NCI-H524 (cell line): ENCODE measurements around the gene MNDA.
"Not testable (repeated sequence)": the region's sequence is repeated elsewhere in the genome, so short reads cannot be mapped to it uniquely, and the experiment has no call there.

Source experiments
- DNase-seq, 2 experiments: peaks; one replicate each; lab custom pipeline; 2025; lab: John Stamatoyannopoulos, UW

MNDA gene

DNA sequence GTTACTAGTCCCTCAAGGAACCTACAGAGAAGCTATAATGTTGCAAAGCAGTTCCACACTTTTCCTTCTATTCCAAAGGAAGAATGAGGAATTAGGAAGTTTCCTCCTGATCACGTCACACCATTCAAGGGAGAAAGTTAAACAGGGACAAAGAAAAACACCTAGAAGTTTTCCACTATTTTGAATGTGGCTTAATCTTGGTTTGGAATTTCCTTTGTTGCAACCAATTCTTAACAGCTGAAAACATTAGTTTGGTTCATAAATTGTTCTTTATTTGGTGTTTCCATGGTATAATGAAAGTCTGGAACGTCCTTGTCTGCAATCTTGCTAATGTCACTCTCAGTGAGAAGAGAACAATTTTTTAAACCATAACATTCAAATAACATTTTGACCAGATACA, 8.4 kb downstream of the MNDA start:
- DNase-seq, result no peak

- no peak for DNase-seq
Observed at GRCh38 chr1:158840236-158840635, 9.1 kb downstream of the MNDA start.

DNA sequence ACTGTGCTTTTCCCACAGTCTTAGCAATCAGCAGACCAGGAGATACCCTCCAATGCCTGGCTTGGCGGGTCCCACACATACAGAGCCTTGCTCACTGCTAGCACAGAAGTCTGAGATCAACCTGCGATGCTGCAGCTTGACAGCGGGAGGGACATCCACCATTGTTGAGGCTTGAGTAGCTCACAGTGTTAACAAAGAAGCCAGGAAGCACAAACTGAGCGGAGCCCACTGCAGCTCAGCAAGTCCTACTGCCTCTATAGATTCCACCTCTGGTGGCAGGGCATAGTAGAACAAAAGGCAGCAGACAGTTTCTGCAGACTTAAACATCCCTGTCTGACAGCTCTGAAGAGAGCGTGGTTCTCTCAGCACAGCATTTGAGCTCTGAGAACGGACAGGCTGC, 33.4 kb downstream of the MNDA start:
- DNase-seq, result no peak

DNA sequence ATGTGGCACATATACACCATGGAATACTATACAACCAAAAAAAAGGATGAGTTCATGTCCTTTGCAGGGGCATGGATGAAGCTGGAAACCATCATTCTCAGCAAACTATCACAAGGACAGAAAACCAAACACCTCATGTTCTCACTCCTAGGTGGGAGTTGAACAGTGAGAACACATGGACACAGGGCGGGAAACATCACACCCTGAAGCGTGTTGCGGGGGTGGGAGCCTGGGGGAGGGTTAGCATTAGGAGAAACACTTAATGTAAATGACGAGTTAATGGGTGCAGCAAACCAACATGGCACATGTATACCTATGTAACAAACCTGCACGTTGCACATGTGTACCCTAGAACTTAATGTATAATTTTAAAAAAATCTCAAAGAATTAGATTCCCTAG, 39.3 kb downstream of the MNDA start:
- not testable (repeated sequence) for DNase-seq

DNA sequence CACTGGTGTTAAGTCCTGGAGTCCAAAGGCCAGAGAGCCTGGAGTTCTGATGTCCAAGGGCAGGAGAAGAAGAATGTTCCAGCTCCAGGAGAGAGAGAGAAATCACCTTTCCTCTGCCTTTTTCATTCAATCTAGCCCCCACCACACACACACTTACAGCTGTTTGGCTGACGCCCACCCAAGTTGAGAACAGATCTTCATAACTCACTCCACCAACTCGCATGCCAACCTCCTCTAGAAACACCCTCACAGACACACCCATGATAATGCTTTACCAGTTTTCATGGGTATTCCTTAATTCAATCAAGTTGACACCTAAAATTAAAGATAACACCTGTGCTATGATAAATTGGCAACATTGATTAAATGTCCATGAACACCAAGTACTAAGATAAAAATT, 42.0 kb downstream of the MNDA start:
- no peak for DNase-seq

- no peak for DNase-seq
Observed at GRCh38 chr1:158893654-158894053, 62.5 kb downstream of the MNDA start.

- DNase-seq, result no peak
Observed at GRCh38 chr1:158898722-158899121, 67.6 kb downstream of the MNDA start.
